GM12874 (cell line): Measurements from ENCODE around the gene SORCS2.
A peak's percentile ranks its signal among the peaks of the same experiment; 100 is the strongest.

Experiments used
- TF ChIP-seq, protein P1 (sequence below): IDR thresholded peaks from 2 replicates; pipeline ENCODE4 v1.5.1; 2011; ENCODE audit warnings: low read depth, mild to moderate bottlenecking, control low read depth, low read length, moderate library complexity; ENCODE audit not compliant: insufficient read depth

Gene SORCS2

DNA sequence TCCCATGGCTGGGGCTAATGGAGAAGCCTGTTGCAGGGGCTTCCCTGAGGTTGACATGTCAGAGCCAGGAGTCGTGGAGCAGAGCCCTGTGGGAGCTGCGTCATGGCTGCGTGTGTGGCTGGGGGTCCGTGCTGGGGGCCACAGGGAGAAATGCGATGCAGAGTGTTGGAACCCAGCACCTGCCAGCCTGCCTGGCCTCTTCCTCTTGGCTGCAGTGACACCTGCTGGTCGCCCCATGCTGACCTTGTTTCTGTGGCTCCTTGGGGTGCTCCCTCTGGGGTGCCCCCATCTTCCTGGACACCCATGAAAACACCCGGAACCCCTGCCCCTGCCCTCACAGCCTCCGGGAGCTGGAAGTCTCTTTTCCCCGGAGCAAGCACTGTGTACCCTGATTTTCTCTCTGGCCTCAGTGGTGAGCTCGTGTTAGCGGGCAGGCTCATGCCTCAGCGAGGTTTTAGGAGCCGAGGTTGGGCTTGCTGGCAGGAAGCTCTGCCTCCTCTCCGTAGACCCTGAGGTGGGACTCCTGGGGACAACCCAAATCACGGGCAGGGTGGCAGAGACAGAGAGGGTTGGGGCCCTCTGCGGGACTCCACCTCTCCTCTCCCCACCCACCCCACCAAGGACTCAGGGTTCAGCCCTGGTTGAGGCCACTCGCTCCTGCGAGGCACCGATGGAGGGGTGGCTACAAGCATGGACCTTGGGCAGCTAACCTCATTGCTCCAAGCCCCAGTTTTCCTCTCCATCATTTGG is 103.7 kb downstream of the SORCS2 start:
- TF ChIP-seq, protein P1, sequence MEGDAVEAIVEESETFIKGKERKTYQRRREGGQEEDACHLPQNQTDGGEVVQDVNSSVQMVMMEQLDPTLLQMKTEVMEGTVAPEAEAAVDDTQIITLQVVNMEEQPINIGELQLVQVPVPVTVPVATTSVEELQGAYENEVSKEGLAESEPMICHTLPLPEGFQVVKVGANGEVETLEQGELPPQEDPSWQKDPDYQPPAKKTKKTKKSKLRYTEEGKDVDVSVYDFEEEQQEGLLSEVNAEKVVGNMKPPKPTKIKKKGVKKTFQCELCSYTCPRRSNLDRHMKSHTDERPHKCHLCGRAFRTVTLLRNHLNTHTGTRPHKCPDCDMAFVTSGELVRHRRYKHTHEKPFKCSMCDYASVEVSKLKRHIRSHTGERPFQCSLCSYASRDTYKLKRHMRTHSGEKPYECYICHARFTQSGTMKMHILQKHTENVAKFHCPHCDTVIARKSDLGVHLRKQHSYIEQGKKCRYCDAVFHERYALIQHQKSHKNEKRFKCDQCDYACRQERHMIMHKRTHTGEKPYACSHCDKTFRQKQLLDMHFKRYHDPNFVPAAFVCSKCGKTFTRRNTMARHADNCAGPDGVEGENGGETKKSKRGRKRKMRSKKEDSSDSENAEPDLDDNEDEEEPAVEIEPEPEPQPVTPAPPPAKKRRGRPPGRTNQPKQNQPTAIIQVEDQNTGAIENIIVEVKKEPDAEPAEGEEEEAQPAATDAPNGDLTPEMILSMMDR = peak; percentile 43

DNA sequence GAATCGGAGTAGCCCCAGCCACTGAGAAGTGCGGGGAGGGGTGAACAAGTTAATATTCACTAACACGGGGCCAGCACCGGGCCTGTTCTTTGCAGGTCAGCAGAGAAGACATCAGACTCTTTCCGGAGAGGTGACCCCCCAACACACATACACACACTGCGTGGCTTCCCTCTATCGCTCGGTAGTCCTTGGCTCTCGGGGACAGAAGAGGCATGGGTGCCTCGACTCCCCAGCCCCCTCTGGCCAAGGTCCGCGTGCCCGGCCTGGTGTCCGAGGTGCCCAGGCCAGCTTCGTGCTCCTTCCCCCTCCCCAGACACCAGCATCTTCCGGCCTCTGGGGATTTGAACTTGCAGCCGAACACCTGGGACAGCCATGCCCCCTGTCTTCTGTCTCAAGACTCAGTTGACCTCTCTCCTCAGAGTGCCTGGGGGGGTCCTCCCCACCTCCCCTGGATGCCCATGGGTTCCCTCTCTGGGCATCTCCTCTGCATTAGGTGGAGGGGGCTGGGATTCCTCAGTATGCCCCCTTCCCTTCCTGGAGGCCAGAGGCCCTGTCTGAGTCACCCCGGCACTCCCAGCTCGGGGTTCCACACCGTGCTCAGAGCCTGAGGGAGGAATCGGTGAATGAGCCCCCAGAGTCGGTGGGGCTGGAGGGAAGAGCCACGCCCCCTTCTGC is 104.5 kb downstream of the SORCS2 start:
- TF ChIP-seq, protein P1 = no peak

DNA sequence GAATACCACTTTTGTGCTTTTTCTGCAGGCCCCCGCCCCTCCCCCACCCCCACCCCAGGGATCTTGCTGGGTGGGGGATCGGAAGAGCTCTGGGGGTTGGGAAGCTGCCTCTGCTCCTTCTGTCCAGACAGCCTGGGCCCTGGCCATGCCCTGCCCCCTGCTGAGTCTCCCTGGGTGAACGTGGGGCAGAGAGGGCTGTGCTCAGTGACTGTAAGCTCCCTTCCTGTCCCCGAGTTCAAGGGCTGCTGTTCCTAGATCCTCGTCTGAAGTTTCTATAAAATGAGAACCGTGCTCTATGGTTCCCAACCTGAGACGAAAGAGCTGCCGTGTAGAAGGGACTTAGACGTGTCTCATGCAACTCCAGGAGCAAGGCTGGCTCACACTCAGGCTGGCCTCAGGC is 105.0 kb downstream of the SORCS2 start:
- TF ChIP-seq, protein P1 = no peak

DNA sequence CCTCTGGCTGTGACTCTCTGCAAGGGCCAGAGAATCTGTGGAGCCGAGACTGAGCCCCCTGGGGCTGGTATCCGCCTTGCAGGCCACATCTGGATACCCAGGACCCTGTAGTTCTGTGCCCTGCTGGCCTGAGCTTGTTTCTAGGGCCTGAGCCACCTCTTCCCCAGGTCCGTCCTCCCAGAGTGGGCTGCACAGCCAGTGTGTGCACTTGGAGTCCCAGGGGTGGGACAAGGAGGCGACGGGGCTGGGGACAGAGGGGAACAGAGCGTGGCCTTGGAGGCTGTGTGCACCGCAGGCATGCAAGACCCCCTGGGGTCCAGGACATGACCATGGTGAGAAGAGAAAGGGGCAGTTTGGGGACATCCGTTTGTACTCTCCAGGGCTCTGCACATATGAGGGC is 105.5 kb downstream of the SORCS2 start:
- TF ChIP-seq, protein P1 = no peak

DNA sequence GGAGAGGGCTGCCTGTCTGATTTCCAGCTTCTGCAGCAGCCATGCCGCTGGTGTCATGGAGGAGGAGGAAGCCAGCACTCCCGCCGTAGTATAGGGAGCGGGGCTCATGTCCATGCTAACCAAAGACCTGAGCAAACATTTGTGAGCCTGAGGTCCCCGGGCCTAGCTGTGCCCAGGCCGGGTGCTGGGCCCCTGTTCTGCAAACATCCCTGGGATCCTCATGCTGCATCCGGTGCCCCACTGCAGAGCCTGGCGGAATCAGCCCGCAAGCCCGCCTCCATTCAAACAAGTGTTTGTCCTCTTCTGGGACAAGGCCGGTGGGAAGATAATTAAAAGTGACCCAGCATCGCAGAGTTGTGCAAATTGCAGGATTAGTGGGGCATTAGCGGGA is 106.3 kb downstream of the SORCS2 start:
- TF ChIP-seq, protein P1 = no peak

DNA sequence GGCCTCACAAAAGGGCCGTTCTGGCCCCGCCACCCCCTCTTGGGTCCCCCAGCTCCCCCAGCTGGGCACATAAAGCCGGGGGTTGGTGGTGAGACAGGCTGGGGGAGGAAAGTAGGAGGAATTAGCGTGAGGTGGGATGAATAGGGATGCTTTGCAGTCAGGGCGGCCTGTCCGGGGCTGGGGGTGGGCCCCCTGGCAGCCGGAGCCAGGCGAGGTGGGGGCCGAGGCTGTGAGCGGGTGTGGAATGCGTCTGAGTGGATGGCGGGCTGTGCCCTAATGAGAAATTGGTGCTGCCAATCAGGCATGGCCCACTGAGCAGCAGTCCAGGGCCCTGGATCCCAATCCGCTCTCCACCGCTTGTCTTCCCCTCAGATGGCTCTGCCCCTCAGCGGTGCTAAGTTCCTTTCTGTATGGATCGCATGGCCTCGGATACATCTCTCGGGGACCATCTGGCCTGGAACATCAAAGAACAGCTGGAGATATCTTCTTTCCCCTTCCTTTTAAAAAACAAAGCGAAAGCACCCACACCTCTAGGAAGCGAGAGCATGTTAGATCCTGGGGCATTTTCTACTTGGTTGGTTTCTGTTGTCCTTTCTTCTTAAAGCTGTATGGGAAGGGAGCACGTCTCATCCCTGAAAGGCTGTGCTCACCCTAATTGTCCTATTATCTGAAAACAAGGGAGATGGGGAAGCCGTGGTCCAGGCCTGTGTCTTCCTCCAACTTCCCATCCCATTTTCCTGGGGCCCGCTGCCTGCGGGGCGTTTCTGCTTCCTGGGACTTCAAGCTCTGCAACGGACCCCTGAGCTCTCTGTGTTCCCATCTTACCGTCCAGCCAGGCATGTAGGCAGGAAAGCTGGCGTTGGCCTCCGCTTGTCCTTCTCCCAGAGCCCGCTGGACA is 106.9 kb downstream of the SORCS2 start:
- TF ChIP-seq, protein P1 = no peak
